NCI-H345 (cell line): ENCODE measurements around the gene CDC45.

ENCODE experiments used
- DNase-seq: peaks from one replicate; lab custom pipeline; 2025; lab: John Stamatoyannopoulos, UW

Gene CDC45

DNA sequence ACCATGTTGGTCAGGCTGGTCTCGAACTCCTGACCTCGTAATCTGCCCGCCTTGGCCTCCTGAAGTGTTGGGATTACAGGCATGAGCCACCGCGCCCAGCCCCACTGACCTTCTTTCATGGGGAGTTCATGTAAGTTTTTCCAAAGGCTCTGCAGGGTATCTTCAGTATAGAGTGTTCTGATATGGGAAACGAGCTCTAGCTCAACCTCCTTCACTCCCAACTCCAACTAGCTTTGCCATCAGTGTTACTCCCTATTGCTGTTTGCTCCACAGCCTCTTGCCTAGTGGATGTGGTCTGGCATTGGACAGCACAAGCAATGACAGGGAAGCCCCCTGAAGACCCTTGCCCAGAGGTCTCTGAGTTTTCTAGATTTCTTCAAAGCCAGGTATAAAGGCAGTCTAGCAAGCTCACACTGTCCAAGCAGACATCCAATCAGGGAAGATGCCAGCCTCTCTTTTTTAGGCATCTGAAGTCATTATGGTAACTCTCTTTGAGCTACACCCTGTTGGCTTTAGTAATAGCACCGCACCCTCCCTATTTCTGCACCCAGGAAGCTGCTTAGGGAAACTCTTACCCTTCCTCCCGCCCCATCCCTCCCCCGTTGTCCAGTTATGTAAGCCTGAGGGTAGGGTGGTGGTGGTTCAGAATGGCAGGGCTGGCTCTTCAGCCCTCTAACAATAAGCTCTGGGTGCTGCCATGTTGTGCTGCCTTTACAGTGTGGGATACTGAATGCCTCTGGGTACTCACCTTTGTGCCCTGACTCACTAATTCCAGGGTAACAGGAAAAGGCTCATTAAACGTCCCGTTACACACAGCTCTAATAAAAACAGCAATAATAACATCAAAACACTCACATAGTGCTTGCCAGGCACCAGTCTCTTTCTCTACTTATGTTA lies 85.9 kb downstream of the CDC45 start:
- DNase-seq = no peak

DNA sequence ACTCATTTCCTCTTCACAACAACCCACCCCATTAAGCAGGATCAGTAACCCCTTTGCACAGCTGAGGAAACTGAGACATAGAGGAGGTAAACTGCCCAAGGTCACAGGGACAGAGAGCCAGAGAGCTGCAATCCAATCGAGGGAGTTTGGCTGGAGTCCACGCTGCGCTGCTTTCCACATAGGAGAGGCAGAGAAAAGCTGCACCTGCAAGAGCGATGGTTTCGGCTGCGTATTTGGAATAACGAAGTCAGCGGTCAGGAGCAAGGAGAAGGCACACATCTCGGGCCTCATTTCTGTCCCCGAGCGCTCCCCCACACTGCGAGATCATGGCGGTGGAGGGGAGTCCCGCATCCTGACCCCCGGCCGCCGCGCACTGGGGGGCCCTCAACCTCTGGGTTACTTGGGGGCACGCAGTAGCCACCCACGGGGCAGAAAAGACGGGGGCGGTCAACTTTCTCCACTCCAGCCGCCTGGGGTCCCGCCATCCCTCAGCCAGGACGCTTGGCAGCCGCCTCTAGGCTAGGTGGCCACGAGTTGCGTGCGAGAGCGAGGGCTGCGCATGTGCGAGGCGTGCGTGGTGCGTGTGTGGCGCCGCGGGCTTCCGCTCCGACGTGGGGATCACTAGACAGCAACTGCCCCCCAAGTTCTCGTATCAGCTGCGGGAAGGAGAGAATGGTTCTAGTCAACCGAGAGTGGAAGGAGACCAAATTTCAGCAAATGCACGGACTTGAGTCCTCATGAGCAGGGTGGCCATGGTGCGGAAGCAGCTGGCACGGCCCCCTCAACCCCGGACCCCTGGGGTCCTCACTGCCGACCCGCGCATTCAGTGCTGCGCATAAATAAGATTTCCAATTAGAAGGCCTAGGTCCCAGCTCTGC lies 86.8 kb downstream of the CDC45 start:
- DNase-seq = no peak

DNA sequence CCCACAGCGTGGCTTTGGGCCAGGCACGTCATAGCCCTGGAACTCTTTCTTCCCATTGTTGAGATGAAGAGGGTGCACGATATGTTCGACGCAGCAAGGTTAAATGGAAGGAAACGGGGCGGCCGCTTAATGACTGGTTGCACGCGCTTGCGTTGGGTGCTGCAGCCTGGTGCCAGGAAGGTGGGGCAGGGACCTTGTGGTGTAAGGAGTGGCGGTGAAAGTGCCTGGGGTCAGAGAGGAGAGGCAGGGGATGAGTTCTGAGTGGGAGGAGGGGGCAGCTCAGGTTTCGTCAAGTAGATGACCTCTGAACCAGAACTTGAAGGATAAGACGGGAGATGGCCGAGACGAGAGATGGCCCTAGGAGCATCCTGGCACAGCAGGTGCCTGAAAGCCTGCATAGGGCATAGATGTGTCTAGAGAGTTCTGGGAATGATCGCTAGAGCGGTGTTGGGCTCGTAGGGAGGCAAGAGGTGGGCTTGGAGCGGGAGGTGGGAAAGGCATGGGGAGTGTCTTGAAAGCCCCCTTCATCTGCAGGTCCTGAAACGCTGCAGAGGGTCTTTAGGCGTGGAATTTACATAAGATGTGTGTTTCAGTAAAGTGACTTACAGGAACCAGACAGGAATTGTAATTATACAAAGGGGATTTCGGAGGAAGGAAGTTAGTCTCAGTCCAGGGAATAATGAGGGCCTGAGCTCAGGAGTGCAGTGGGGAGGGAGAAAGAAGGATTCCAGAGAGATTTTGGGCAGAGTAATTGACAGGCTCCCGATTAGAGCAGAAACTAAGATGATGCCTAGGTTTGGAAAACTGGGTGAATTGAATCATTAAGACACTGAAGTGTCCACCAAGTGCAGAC lies 87.7 kb downstream of the CDC45 start:
- DNase-seq = no peak

- no peak for DNase-seq
These were observed 88.9 kb downstream of the CDC45 start for GRCh38 chr22:19568337-19569275.

DNA sequence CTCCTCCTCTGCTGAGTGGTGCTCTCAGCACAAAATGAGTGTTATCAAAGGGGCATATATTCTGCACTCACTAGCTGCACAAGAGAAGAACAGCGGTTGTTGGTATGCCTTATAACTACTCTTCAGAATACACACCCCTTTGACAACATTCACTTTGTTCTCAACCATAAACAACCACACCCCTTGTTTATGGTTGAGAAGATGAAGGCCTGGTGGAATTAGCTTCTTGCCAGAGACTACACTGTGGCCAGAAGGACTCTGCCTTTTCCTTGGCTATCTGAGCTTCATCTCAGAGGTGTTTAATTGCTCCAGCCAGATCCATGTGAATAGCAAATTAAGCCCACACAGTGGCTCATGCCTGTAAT lies 89.5 kb downstream of the CDC45 start:
- DNase-seq = no peak

DNA sequence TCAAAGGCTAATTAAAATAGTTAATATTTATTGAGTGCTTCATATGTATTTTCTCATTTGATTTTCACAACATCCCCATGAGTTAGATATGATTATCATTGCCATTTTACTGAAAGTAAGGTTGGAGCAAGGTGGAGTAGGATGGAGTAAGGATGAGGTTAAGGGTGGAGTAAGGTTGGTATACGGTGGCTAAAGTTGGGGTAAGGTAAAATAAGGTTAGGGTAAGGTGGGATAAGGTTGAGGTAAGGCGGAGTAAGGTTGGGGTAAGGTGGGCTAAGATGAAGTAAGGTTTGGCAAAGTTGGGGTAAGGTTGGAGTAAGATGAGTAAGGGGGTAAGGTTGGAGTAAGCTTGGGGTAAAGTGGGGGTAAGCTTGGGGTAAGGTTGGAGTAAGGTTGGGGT lies 90.3 kb downstream of the CDC45 start:
- no peak for DNase-seq
